Endothelial cell of umbilical vein (primary cell): ENCODE data around the gene PDE7B. TPM values are rescaled to one million over a fixed set of nuclear protein-coding genes. Genes with fewer than 3 reads are reported as not detected.

ENCODE experiments used
- BruUV-seq: library from RNA; stranded (reverse); fragments of 400-500 nt; replicated peaks from 2 replicates; lab custom pipeline; 2021; lab: Mats Ljungman, UMichigan
- CTCF ChIA-PET: fragments of 300-600, 350-600 bp; sonication (Branson Sonifier 250); formaldehyde crosslinking; loops from one replicate; lab custom pipeline; 2021; ENCODE audit warnings: antibody characterized with exemption, inconsistent platforms; lab: Charles Lee
- POLR2A ChIA-PET: fragments of 300-600, 350-600 bp; sonication (Branson Sonifier 250); formaldehyde crosslinking; loops from one replicate; lab custom pipeline; 2021; ENCODE audit warnings: antibody characterized with exemption, inconsistent platforms; lab: Charles Lee
- DNase-seq: peaks from one replicate; pipeline ENCODE4 v3.0.0-alpha.2; 2011; ENCODE audit warnings: low read depth, low spot score
- FAIRE-seq: peaks from 2 replicates; lab custom pipeline; 2011; peaks lifted over from hg19 to GRCh38; lab: Jason Lieb, UNC
- H2AFZ ChIP-seq: 2 replicates; pipeline ENCODE4 v1.6.0; 2012; ENCODE audit warnings: low read depth, low read length, control low read depth, inconsistent platforms
- H3K27ac ChIP-seq: 2 replicates; pipeline ENCODE4 v1.5.1; 2011; ENCODE audit warnings: low read depth, mild to moderate bottlenecking, control low read depth, low read length, moderate library complexity; ENCODE audit not compliant: insufficient read depth
- H3K27me3 ChIP-seq, 2 experiments: 2 replicates each; pipeline versions ENCODE4 v1.6.0 to v1.6.1; 2011; ENCODE audit warnings: low read length in 2 of 2, mixed read lengths in 1 of 2; ENCODE audit not compliant: control insufficient read depth in 2 of 2, insufficient read depth in 2 of 2
- H3K36me3 ChIP-seq, 2 experiments: 2 replicates in 1 of 2; 3 replicates in 1 of 2; pipeline ENCODE4 v1.5.1; 2011; ENCODE audit warnings: low read length in 2 of 2, mild to moderate bottlenecking in 1 of 2, moderate library complexity in 1 of 2; ENCODE audit not compliant: control insufficient read depth in 2 of 2, insufficient read depth in 2 of 2; ENCODE audit errors: extremely low read depth in 1 of 2
- H3K4me1 ChIP-seq: 3 replicates; pipeline ENCODE4 v1.5.1; 2011; ENCODE audit warnings: mild to moderate bottlenecking, low read length; ENCODE audit not compliant: control insufficient read depth, insufficient read depth; ENCODE audit errors: extremely low read depth
- H3K4me2 ChIP-seq: 2 replicates; pipeline ENCODE4 v1.6.1; 2011; ENCODE audit warnings: low read length, control low read depth, mixed read lengths; ENCODE audit not compliant: insufficient read depth
- H3K4me3 ChIP-seq, 3 experiments: fragments of 200-600 bp in 1 of 3; sonication (generic), shearing (Covaris generic) in 1 of 3; replicated peaks in 1 of 3; 2 replicates each; pipeline ENCODE4 v1.5.1; 2011 to 2016; ENCODE audit warnings: control low read depth in 3 of 3, low read length in 3 of 3, mild to moderate bottlenecking in 2 of 3, inconsistent platforms in 1 of 3, low read depth in 1 of 3, moderate library complexity in 1 of 3; ENCODE audit not compliant: insufficient read depth in 1 of 3
- H3K79me2 ChIP-seq: 2 replicates; pipeline ENCODE4 v1.6.0; 2012; ENCODE audit warnings: low read length, inconsistent platforms; ENCODE audit not compliant: control insufficient read depth, insufficient read depth
- H3K9ac ChIP-seq: replicated peaks from 2 replicates; pipeline ENCODE3; 2011; ENCODE audit warnings: low read length, control low read depth; ENCODE audit not compliant: insufficient read depth; ENCODE audit errors: extremely low read depth
- H3K9me1 ChIP-seq: replicated peaks from 3 replicates; pipeline ENCODE4 v1.6.0; 2011; ENCODE audit warnings: mild to moderate bottlenecking, low read length; ENCODE audit not compliant: control insufficient read depth, insufficient read depth; ENCODE audit errors: extremely low read depth
- H3K9me3 ChIP-seq: replicated peaks from 2 replicates; pipeline ENCODE4 v1.5.1; 2012; ENCODE audit warnings: low read length, inconsistent platforms; ENCODE audit not compliant: control insufficient read depth, insufficient read depth
- H4K20me1 ChIP-seq: replicated peaks from 2 replicates; pipeline ENCODE3; 2011; ENCODE audit warnings: mild to moderate bottlenecking, low read length; ENCODE audit not compliant: control insufficient read depth, insufficient read depth; ENCODE audit errors: extremely low read depth
- CTCF ChIP-seq, 2 donors: IDR thresholded peaks; 1 replicate in 1 of 2; 2 replicates in 1 of 2; pipeline ENCODE4 v1.5.1; 2011; ENCODE audit warnings: low read length in 2 of 2, mild to moderate bottlenecking in 2 of 2, moderate library complexity in 2 of 2, control low read depth in 1 of 2, inconsistent platforms in 1 of 2, low read depth in 1 of 2; ENCODE audit not compliant: insufficient read depth in 1 of 2; ENCODE audit errors: extremely low read depth in 1 of 2
- EZH2 ChIP-seq: IDR thresholded peaks from 2 replicates; pipeline ENCODE4 v1.6.1; 2012; ENCODE audit warnings: borderline replicate concordance, low read depth, mild to moderate bottlenecking, moderate library complexity, low read length, inconsistent platforms; ENCODE audit not compliant: severe bottlenecking
- FOS ChIP-seq: IDR thresholded peaks from 2 replicates; pipeline ENCODE4 v1.6.1; 2011; ENCODE audit warnings: mild to moderate bottlenecking, low read length, moderate library complexity, borderline replicate concordance; ENCODE audit not compliant: insufficient read depth
- GATA2 ChIP-seq: IDR thresholded peaks from 2 replicates; pipeline ENCODE4 v1.7.0; 2011; ENCODE audit warnings: low read depth, mild to moderate bottlenecking, moderate library complexity, mixed read lengths, low read length; ENCODE audit not compliant: insufficient read length, insufficient read depth
- JUN ChIP-seq: IDR thresholded peaks from 2 replicates; pipeline ENCODE4 v1.6.1; 2011; ENCODE audit warnings: borderline replicate concordance, low read depth; ENCODE audit not compliant: insufficient read length, insufficient read depth
- MAX ChIP-seq: IDR thresholded peaks from 2 replicates; pipeline ENCODE4 v1.6.1; 2011; ENCODE audit not compliant: insufficient read depth, insufficient read length
- MYC ChIP-seq: IDR thresholded peaks from one replicate; pipeline ENCODE4 v1.6.1; 2011; ENCODE audit warnings: mild to moderate bottlenecking, low read depth, low read length
- POLR2A ChIP-seq: IDR thresholded peaks from 2 replicates; pipeline ENCODE4 v1.6.1; 2012; ENCODE audit warnings: low read depth, mild to moderate bottlenecking, control low read depth, low read length
- POLR2AphosphoS5 ChIP-seq: IDR thresholded peaks from 2 replicates; pipeline ENCODE4 v1.6.1; 2012; ENCODE audit warnings: low read depth, mild to moderate bottlenecking, control low read depth, low read length, moderate library complexity; ENCODE audit not compliant: insufficient read depth
- dilution Hi-C: fragments of 300-500 bp; cut with MboI; formaldehyde crosslinking; loops from one replicate; pipeline ENCODE4 v1.15.0; 2019; ENCODE audit warnings: low sequenced_read_pairs; ENCODE audit not compliant: extremely low pct_ligation_motif_present
- intact Hi-C: fragments of 100-400 bp; cut with micrococcal nuclease; formaldehyde crosslinking; loops from one replicate; pipeline ENCODE4 v1.10.0; 2022
- polyA plus RNA-seq, 4 experiments: library from polyadenylated mRNA; depleted of rRNA in 3 of 4; stranded (reverse) in 3 of 4; unstranded in 1 of 4; fragments of >200 nt; gene quantifications; 2 replicates each; pipeline versions ENCODE4 v1.2.1 to v1.2.3, GENCODE V29; 2011 to 2012; ENCODE audit warnings: missing spikeins in 1 of 4
- total RNA-seq: library from RNA; stranded (reverse); gene quantifications from 2 replicates; pipeline ENCODE4 v1.2.3, GENCODE V29; 2021

The PDE7B gene
- total and polyA plus RNA-seq, 2 donors (not counting 3 experiments of a cell fraction or from before 2014, with no cell fraction given), result 20.6 to 25.1 TPM

GRCh38 chr6:136180704-136181511 is 329.4 kb downstream of the PDE7B start:
- H3K4me2 ChIP-seq, result no peak overlapping the region
- dilution Hi-C loops, result no loop called here
- H3K9me1 ChIP-seq, result no peaks in the 10 kb centered on the region
- H3K27ac ChIP-seq, result no peak overlapping the region
- H3K27me3 ChIP-seq, result no peaks in the 10 kb centered on the region
- no peak for TF ChIP-seq POLR2AphosphoS5
- no peak for TF ChIP-seq CTCF (IDR thresholded peaks at IDR 0.05; ENCODE audit: extremely low read depth in 1 of 2, insufficient read depth in 1 of 2, low read depth in 1 of 2, low read length in 2 of 2)
- no peak for TF ChIP-seq GATA2
- TF ChIP-seq FOS, result no peak
- no peak for TF ChIP-seq MAX
- TF ChIP-seq JUN, result no peak
- no peak for TF ChIP-seq MYC
- TF ChIP-seq POLR2A, result no peak
- no peak for TF ChIP-seq EZH2
- H3K9ac ChIP-seq, result no peak overlapping the region
- no TSS peak for BruUV-seq
- no peak overlapping the region for H2AFZ ChIP-seq
- H3K79me2 ChIP-seq, result no peaks in the 10 kb centered on the region
- FAIRE-seq (no peak), DNase-seq (no peak)
- H3K4me3 ChIP-seq, result no peak overlapping the region
- H3K4me1 ChIP-seq, result no peaks in the 10 kb centered on the region
- H4K20me1 ChIP-seq, result no peaks in the 10 kb centered on the region
- H3K36me3 ChIP-seq, result peaks cover 16 to 25% of the 10 kb centered on the region in 2 experiments
- ChIA-PET POLR2A (no interaction called here), CTCF (interaction anchor here (0.9 to 1.9 kb wide), 3 partner anchors 12 to 149 kb away, joined by 3 to 4 read pairs (median 3); no protein-coding TSS in a partner anchor)
- no peaks in the 10 kb centered on the region for H3K9me3 ChIP-seq
- intact Hi-C loops, result no loop called here
